GM19099 (cell line): ENCODE results near the gene GBGT1.

Experiments used
- POLR2A ChIP-seq: IDR thresholded peaks from 3 replicates; pipeline ENCODE4 v1.6.1; 2011; ENCODE audit warnings: low read depth; ENCODE audit not compliant: insufficient read length; ENCODE audit errors: extremely low read depth

Gene GBGT1

GRCh38 chr9:133200631-133201030 is 36.9 kb upstream of the GBGT1 start:
- no peak for TF ChIP-seq POLR2A

DNA sequence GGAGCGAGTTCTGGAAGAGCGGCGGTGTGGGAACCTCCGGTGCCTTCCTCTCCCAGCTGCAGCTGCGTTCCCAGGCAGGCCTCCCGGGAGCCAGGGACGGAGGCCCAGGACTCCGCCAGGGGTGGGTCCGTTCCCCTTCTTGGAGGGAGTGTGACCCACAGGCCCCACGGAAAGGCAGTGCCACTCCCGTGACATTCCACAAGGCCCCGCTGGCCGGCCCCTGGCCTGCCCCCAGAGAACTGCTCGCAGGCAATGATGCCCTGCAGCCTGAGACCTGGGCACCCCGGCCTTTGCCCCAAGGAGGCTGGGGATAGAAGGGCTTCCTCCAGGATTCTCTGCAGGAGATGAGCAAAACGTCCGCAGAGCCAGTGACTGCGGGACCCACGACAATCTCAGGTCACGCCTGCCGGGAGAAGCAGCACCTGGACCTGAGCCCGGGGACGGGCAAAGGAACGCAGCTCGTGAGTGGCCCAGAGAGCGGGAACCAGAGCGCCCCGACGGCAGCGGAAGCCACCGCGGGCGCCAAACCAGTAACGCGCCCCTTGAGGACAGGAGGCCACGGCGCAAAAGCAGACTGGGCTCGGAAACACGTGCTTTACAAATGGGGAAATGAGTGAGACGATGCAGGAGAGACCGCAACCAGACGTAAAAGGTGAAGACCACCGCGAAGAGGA is 36.1 kb upstream of the GBGT1 start:
- no peak for TF ChIP-seq POLR2A

- TF ChIP-seq POLR2A, result no peak
These were observed 31.3 kb upstream of the GBGT1 start for GRCh38 chr9:133195029-133195428.

DNA sequence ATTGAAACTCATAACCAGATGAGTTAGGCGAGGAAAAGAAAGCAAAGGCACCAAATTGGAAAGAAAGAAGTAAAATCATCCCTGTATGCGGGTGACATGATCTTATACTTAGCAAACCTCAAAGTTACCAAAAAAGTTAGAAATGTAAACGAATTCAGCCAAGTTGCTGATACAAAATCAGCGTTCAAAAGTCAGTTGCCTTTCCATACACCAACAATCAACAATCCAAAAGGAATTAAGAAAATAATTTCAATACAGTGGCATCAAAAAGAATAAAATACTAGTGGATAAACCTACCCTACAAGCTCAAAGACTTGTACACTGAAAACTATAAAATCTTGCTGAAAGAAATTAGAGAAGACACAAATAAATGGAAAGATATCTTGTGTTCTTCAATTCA is 30.9 kb upstream of the GBGT1 start:
- no peak for TF ChIP-seq POLR2A

DNA sequence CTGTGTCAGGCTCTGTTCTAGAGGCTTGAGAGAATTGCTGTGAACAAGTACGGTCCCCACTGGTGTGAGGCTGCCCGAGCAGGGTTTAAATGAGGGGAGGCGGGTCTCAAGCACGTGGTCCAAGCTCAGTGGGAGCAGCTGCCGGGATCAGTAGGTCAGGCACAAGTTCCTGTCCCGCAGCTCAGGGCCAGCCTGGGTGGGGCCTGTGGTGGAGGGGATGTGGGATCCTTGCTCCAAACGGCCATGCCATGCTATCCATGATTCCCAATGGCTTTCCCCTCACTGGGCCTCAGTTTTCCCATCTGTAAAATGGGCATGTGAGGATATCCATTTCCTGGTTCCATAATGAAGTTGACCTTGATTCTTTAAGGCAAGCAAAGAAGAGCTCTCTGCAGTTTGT is 28.3 kb upstream of the GBGT1 start:
- no peak for TF ChIP-seq POLR2A

DNA sequence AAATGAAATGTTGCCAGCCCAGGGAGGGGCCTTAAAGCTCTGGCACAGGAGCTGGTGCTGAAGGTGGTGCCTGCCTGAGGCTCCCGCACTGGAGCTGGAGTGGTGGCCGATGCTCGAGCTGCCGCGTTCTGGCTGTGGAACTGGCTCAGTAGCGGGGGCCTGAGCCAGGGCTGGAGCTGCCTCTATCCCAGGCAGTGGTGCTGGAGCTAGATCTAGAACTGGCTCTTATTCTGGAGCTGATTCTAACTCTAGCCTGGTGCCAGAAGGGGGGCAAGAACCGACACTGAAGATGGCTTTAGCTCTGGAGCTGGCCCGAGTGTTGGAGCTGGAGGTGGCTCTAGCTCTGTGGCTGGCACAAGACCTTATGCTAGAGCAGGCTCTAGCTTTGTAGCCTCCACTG is 26.1 kb upstream of the GBGT1 start:
- no peak for TF ChIP-seq POLR2A

DNA sequence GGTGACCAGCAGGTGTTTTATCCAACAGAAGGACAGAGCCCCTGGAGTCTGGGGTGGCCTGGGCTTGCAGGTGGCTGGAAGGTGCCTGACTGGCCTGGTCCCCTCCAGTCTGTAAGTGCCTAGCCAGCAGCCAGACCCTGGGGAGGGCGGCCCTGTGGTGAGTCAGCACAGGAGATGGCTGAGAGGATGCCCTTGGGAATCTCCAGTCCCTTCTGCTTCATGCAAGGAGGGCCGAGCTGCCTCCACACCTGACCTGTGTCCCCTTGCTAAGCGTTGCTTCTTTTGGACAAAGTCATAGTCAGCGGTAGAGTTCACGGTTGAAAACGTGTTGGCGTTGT is 25.1 kb upstream of the GBGT1 start:
- TF ChIP-seq POLR2A, result no peak

GRCh38 chr9:133188006-133188842 is 24.5 kb upstream of the GBGT1 start:
- TF ChIP-seq POLR2A, result no peak

- TF ChIP-seq POLR2A, result no peak
These were observed 23.9 kb upstream of the GBGT1 start for GRCh38 chr9:133187561-133188005.

GRCh38 chr9:133186736-133187135 is 23.0 kb upstream of the GBGT1 start:
- no peak for TF ChIP-seq POLR2A

DNA sequence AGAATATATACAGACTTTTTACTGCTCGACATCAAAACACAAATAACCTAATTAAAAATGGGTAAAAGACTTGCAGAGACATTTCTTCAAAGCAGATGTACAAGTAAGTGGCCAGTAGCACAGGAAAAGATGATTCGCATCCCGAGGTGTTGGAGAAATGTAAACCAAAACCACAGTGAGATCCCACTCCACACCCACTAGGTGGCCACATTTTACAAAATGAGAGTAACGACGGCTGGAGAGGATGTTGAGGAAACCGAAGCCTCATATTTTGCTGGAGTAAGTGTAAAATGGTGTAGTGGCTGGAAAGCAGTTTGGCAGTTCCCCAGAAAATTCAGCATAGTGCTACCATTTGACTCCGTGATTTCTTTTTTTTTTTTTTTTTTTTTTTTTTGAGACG is 21.3 kb upstream of the GBGT1 start:
- TF ChIP-seq POLR2A, result no peak

GRCh38 chr9:133182151-133182550 is 18.4 kb upstream of the GBGT1 start:
- no peak for TF ChIP-seq POLR2A

DNA sequence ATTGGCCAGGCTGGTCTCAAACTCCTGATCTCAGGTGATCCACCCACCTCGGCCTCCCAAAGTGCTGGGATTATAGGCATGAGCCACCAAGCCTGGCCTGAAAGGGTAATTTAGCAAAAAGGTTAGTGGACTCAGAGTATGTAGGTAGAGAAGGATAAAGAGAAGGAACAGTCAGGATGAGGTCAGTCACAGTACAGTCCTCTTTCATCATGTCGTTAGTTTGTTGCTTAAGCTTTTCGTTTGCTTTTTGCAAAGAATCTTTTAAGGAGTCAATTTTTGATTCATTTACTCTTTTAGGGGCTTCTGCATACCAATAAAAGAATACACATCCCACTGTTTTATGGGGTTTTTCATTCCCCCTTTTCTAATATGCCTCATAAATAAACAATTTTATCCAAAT is 17.8 kb upstream of the GBGT1 start:
- TF ChIP-seq POLR2A, result no peak

GRCh38 chr9:133180953-133181352 is 17.2 kb upstream of the GBGT1 start:
- no peak for TF ChIP-seq POLR2A

DNA sequence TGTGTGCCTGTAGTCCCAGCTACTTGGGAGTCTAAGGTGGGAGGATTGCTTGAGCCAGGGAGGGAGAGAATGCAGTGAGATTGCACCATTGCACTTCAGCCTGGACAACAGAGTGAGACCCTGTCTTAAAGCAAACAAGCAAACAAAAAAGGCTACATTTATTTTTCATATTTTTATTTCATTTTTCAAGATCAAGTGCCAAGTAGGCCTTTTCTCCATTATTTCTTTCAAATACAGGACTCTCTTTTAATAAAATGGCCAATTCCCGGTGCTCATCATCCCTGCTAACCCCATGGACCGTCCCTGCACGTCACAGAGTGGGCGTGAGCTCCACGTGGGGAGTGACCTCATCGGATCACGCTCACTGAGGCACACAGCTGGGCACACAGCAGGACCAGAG is 9.3 kb upstream of the GBGT1 start:
- TF ChIP-seq POLR2A, result no peak

DNA sequence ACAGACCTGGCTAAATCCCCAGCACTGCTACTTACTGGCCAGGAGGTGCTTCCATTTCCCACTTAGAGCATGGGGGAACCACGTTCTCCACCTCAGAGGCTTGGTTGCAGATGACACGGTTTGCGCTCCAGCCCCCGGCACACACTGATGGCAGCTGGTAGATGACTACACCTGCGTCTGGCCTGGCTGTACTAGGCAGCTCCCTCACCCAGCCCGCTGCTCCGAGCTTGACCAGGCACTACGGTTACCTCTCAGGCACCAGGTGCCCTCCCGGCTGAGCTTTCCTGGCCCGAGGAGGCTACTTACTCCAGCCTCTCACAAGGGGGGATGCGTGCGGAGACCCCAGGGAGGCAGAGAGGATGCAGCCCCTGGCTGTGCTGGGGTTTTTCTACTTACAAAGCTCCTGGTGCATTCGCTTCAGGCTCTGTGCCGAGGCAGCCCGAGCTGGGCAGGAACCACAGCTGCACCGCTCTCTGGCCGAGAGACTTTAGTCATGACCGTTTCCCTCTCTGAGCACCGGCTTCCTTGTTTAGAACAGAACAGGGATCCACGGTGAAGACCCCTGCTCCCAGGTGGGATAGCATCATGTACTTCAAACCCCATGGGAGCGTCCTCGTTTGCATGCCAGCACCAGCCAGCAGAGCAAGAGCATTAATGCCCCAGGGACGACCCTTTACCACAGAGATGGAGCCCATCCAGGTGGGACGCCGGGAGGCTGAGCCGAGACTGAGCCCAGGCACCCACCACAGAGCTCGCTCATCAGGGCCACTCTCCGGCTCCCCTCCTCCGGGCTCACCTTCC is 7.6 kb upstream of the GBGT1 start:
- TF ChIP-seq POLR2A, result no peak

DNA sequence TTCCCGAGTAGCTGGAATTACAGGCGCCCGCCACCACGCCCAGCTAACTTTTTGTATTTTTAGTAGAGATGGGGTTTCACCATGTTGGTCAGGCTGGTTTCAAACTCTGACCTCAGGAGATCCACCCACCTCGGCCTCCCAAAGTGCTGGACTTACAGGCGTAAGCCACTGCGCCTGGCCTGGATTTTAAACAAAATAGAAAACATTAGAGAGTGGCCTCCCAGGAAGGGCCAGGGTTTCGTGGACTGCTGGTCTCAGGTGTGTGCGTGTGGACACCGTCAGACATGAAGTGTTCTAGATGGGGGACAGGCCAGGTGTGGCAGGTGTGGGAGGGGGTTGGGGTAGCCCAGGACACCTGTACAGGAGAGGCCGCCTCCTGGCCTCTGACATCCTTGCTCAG is 7.0 kb upstream of the GBGT1 start:
- TF ChIP-seq POLR2A, result no peak

DNA sequence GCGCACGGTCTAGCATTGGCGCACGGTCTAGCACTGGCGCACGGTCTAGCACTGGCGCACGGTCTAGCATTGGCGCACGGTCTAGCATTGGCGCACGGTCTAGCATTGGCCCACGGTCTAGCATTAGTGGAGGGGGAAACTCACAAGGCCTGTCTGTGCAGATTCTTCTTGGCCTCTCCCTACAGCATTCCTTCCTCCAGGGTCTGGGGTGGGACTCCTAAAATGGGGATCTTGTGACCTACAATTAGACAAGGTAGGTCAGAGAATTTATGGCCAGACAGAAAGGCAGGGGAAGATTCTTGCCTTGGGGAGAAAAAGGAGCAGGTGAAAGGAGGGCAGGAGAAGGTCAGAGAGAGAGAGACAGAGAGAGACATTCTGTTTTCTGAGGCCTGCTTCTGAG is 5.4 kb upstream of the GBGT1 start:
- TF ChIP-seq POLR2A, result no peak
